Heart left ventricle (tissue), 13 donors: ENCODE measurements around the gene AFF3.

Experiments
- CTCF ChIP-seq, 12 donors: fragments of 200-600 bp; sonication (generic) in 4 of 12; IDR thresholded peaks; one replicate each; pipeline versions ENCODE4 v1.5.0 to v1.8.0; 2018 to 2022; ENCODE audit warnings: antibody characterized with exemption in 12 of 12, mild to moderate bottlenecking in 5 of 12
- POLR2A ChIP-seq, 2 donors: fragments of 450-650 bp; IDR thresholded peaks; one replicate each; pipeline ENCODE4 v1.6.1; 2017; ENCODE audit warnings: antibody characterized with exemption in 2 of 2, mild to moderate bottlenecking in 2 of 2, moderate library complexity in 2 of 2
- donor health status: ischemic (EF 13 %, LVEDD 7.1; RV severe dilation, severe dysfunction).
- donor health status: DM: no; HTN: yes; CAD: no.
- donor health status: DM: no; HTN: no; CAD: no.
- donor health status: ischemic (EF 25% LVEDD 6.9; RV normal size, moderate dysfunction).
- donor health status: ischemic (EF 25% LVEDD 5.7; RV mildly dilated, moderate dysfunction).
- donor health status: ischemic (EF 35%, LVEDD 5.7; RV mildly dilated, moderate dysfunction).
- donor health status: nonischemic (EF 11% LVEDD 7.7; RV severe dilation, severe dysfunction).
- donor health status: DM: yes; HTN: yes; CAD: no.
- donor health status: PGD.
- donor health status: ischemic (EF 29% LVEDD 5.4; RV normal size, mild dysfunction).
- donor health status: nonischemic (EF 23%, LVEDD 6.1; RV moderate dilation, normal function).

DNA sequence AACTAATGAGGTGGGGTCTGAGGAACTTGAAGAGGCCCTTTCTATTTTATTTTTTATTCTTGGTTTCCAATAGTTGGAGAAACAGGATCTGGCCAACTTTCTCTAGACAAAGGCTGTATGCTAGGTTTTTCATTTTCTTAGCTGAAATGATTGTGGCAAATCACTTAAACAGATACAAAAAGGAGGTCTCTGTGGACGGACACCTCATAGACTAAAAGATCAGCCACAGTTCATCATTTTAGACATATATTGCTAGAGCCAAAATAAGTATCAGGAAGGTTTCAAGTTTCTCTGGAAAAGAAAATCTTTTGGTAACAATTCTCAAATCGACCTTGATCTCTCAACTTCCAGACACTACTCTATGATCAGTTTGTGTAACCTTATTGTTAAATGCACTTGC lies 428.0 kb downstream of the AFF3 start:
- TF ChIP-seq POLR2A (IDR thresholded peaks at IDR 0.05) (no peak), CTCF (IDR thresholded peaks at IDR 0.05) (no peak)
